GM21529 (cell line): ENCODE data around the gene PRR15L.
A peak's percentile ranks its signal among the peaks of the same experiment; 100 is the strongest.
"Not testable (repeated sequence)": the region's sequence is repeated elsewhere in the genome, so short reads cannot be mapped to it uniquely, and the experiment has no call there.

Experiments used
- ATAC-seq: cut with Tn5 transposase; IDR thresholded peaks from one replicate; pipeline ENCODE4 v1.9.1; 2021; ENCODE audit not compliant: unreplicated experiment

Gene PRR15L

GRCh38 chr17:47941246-47942095 is 16.2 kb downstream of the PRR15L start, which contains the start of gene PNPO:
Gene PNPO, plus strand, starts transcription at chr17:47941571. Its CDS starts 105 bp downstream, at chr17:47941676.
- ATAC-seq: peak; percentile 94

GRCh38 chr17:47937941-47938340 is 19.7 kb downstream of the PRR15L start:
- no peak for ATAC-seq

- ATAC-seq: no peak
Observed at GRCh38 chr17:47935961-47936360, 21.7 kb downstream of the PRR15L start.

GRCh38 chr17:47935468-47935867 is 22.2 kb downstream of the PRR15L start:
- ATAC-seq: not testable (repeated sequence)

GRCh38 chr17:47934856-47935255 is 22.8 kb downstream of the PRR15L start:
- no peak for ATAC-seq

GRCh38 chr17:47931848-47932247 is 25.8 kb downstream of the PRR15L start:
- no peak for ATAC-seq

- ATAC-seq: no peak
Observed at GRCh38 chr17:47929218-47930000, 28.3 kb downstream of the PRR15L start.

- ATAC-seq: no peak
Observed at GRCh38 chr17:47928415-47928814, 29.3 kb downstream of the PRR15L start.

DNA sequence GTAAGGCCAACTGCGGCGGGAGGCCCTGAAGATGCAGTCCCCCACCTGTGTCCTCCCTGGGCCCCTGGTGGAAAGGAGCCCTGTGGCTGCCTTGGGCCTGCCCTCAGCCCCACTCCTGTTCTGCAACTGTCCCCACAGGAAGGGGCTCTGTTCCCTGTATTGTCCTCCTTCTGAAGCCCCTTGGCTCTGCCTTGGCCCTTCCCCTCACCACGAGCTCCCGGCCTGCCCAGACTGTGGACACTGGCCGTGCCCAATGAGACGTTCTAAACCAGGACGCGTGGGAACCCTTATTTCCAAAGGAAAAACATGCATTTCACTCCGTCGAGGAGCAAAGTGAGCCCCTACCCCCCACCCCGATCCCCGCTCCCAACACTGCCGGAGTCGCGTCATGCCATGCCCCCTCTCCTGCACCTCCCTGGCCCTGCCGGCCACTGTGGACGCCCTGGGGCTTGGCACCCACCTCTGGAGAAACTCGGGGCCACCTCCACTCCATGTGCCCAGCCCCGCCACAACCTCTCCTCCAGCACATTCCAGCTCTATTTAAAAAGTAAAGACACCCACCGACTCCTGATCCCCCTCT is 29.8 kb downstream of the PRR15L start:
- ATAC-seq: no peak

DNA sequence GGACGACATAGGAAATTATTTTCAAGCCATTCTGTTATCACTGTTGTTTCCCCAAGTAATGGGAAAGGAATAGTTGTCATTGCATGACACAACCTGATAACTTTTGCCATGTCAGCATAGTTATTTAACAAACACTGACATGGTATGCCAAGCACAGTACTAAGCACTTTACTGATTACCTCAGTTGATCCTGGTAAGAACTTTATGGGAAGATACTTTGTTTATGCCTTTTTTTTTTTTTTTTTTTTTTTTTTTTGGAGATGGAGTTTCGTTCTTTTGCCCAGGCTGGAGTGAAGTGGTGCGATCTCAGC is 32.0 kb downstream of the PRR15L start:
- ATAC-seq: no peak

GRCh38 chr17:47924785-47925677 is 32.7 kb downstream of the PRR15L start:
- ATAC-seq: no peak

DNA sequence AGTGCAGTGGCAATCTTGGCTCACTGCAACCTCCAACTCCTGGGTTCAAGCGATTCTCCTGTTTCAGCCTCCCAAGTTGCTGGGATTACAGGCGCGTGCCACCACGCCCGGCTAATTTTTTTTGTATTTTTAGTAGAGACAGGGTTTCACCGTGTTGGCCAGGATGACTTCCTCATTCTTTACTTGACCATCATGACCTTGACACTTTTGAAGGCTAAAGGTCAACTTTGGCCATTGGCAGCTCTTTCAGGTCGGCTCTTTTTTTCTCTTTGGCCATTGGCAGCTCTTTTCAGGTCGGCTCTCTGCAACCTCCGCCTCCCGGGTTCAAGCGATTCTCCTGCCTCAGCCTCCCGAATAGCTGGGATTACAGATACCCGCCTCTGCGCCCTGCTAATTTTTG is 37.8 kb downstream of the PRR15L start:
- ATAC-seq: not testable (repeated sequence)

- no peak for ATAC-seq
Observed at GRCh38 chr17:47918991-47919390, 38.7 kb downstream of the PRR15L start.

- no peak for ATAC-seq
Observed at GRCh38 chr17:47918006-47918405, 39.7 kb downstream of the PRR15L start.

GRCh38 chr17:47917581-47917980 is 40.1 kb downstream of the PRR15L start:
- no peak for ATAC-seq

- no peak for ATAC-seq
Observed at GRCh38 chr17:47916489-47917208, 41.0 kb downstream of the PRR15L start.

GRCh38 chr17:47915776-47916398 is 41.8 kb downstream of the PRR15L start:
- no peak for ATAC-seq

DNA sequence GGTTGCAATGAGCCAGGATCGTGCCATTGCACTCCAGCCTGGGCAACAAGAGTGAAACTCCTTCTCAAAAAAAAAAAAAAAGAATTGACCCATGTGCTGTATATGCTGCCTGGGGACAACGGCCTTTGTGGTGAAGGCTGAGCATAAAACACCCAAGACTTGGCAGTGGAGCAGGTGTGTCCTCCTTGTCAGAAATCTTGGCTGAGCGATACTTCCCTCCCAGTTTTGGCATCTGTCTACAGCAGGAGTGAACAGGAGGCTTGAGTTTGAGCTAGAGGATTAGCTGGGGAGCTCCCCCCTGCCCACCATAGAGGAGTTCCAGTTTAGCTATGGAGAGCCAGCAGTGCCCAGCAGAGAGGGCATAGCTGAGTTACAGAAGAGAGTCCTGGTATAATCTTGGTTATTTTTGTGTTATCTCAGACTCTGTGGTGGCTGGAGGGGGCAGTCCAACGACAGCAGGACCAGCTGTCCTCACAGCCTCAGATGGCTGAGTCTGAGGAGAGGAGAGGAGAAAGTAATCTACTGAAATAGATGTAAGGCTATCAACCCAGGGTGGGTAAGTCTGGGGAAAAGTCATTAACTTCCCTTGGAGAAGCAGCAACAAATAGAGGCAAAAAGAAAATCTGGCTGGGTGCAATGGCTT is 43.3 kb downstream of the PRR15L start:
- no peak for ATAC-seq

GRCh38 chr17:47913050-47913449 is 44.6 kb downstream of the PRR15L start:
- ATAC-seq: no peak
